HG02884 (cell line): Measurements from ENCODE around the gene SFTPA2.
"Not testable (repeated sequence)": the region's sequence is repeated elsewhere in the genome, so short reads cannot be mapped to it uniquely, and the experiment has no call there.

Experiments
- ATAC-seq: cut with Tn5 transposase; IDR thresholded peaks from one replicate; pipeline ENCODE4 v1.9.1; 2021; ENCODE audit warnings: mild to moderate bottlenecking, moderate library complexity; ENCODE audit not compliant: unreplicated experiment

Gene SFTPA2

DNA sequence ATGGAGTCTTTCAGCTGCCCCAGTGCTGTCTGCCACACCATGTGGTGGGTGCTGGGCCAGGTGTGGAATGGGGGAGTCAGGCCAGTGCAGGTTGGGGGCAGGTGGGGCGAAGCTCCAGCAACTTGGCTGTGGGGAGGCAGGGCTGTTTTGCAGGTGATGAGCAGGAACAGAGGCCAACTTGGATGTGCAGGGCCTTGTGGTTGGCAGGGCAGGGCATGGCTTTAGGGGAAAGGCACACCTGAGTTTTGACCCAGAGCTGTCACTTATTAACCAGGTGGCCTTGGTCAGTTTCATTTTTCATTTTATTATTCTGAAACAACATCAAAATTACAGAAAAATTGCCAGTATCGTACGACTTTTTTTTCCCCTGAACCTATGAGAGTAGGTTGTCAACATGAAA lies 1.1 kb upstream of the SFTPA2 start:
- no peak for ATAC-seq

GRCh38 chr10:79559726-79560125 lies 481 bp downstream of the SFTPA2 start:
- ATAC-seq, result no peak

DNA sequence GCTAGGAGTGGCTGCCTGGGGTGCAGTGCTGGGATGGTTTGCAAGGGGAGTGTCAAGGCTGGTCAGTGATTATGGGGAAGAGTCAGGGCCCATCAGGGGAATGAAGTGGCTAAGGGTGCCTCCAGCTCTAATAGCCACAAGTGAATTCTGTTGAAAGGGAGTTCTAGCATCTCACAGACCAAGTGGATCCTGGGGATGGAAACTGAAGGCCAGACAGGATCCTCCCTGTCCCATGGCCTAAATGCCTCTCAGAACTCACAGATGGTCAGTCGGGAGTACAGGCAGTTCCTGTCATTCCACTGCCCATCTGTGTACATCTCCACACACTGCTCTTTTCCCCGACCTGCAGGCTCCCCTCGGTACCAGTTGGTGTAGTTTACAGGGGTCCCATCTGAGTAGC lies 3.2 kb downstream of the SFTPA2 start:
- not testable (repeated sequence) for ATAC-seq

DNA sequence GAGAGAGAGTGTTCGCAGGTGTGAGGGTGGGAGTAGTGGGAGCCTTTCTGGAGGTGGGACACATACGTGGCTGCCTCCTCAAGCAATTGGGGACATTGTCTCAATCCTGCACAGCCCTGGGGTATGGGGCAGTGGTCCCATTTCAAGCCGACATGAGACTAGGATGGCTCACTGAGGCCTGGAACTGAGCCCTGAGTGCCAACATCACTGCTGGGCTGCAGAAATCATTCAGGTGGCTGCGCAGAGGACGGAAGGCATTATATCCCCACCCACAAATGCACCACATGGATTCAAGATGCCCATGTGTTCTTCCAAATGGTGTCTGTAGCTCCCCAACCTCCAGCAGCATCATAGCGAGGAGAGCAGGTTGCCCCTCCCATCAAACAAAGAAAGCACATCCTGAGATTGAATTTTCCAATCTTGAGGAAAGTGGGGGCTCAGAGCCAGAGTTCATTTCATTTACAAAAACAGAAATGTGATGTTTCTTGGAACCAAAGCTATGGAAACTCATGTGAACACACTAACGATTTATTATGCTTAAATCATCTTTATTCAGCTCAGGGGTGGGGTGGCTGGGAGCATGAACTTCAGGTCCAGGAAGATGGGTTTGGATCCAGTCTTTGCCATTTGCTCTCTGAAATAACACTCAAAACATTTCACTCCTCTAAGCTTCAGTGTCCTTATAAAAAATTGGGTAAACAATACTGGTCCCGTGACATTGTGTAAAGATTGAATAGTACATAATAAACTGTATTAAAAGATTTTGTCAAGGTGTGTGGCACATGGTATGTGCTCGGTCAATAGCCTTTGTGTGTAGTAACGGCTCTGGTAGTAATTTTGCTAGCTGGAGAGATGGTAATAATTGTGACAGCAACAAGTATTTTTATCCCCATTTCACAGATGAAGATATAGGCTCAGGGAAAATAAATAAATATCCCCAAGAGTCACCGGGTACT lies 4.6 kb downstream of the SFTPA2 start:
- ATAC-seq, result no peak

GRCh38 chr10:79552143-79552542 lies 8.1 kb downstream of the SFTPA2 start:
- no peak for ATAC-seq

- ATAC-seq, result no peak
These were observed 12.2 kb downstream of the SFTPA2 start for GRCh38 chr10:79547973-79548372.

- ATAC-seq, result not testable (repeated sequence)
These were observed 13.1 kb downstream of the SFTPA2 start for GRCh38 chr10:79547128-79547527.

- not testable (repeated sequence) for ATAC-seq
These were observed 15.1 kb downstream of the SFTPA2 start for GRCh38 chr10:79544926-79545659.

- not testable (repeated sequence) for ATAC-seq
These were observed 15.8 kb downstream of the SFTPA2 start for GRCh38 chr10:79544408-79544807.

DNA sequence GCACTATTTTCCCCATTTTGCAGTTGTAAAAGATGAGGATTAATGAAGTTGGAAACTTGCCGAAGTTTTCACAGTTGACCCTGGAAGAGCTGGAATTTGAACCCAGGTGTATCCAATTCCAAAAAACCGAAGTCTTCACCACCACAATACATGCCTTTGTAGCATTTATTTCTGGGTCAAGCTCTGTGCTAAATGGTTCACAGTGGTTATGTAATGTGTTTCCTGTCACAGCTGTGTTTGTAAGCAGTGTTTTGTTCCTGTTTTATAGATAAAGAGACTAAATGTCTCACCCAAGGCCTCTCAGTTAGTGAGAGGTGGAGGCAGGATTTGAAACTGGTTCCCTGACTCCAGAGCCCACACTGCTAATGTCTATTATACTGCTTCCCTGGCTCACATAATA lies 17.6 kb downstream of the SFTPA2 start:
- ATAC-seq, result no peak

DNA sequence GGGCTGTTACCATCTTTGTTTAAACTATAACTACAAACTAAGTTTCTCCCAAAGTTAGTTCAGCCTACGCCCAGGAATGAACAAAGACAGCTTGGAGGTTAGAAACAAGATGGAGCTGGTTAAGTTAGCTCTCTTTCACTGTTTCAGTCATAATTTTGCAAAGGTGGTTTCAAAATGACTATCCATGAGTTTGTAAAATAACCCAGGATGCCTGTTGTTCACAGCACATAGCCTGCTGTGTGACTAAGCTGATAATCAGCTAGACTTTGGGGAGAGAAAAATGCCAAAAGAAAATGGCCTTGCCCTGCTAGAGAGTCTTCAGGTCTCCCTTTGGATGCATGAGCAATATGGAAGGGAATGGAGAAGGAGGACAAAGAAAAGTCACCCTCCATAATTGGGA lies 19.3 kb downstream of the SFTPA2 start:
- ATAC-seq, result peak; percentile 98

GRCh38 chr10:79538311-79538710 lies 21.9 kb downstream of the SFTPA2 start:
- not testable (repeated sequence) for ATAC-seq

DNA sequence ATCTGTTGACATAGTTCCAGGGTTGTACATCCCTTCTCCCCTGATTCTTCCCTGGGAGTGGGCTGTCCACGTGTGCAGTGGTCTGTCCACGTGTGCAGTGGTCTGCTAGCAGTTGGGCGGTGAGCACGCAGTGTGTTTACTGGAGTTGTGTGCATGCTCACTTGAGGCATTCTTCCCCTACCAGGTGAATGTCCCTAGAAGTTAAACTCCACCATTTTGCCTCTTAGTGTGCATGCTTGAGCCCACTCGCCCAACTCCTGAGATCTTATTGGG lies 26.4 kb downstream of the SFTPA2 start:
- ATAC-seq, result not testable (repeated sequence)

- not testable (repeated sequence) for ATAC-seq
These were observed 26.9 kb downstream of the SFTPA2 start for GRCh38 chr10:79533142-79533902.

DNA sequence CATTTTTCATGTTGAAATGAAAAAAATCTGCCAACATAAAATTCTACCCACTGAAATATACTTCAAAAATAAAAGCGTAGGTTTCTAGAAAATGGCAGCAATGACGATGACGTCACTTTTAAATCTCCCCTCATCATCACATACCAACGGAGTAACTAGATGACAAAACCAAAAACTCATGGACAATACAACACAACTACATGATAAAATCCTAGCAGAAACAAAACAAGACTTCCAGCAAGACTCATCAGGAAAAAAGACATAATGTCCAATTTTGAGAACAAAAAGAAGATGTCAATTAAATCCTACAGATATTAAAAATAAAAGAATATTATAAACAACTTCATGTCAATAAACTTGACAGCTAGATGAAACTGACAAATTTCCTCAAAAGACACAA lies 31.9 kb downstream of the SFTPA2 start:
- not testable (repeated sequence) for ATAC-seq

- peak; percentile 89 for ATAC-seq
These were observed 35.0 kb downstream of the SFTPA2 start for GRCh38 chr10:79525049-79525710.

DNA sequence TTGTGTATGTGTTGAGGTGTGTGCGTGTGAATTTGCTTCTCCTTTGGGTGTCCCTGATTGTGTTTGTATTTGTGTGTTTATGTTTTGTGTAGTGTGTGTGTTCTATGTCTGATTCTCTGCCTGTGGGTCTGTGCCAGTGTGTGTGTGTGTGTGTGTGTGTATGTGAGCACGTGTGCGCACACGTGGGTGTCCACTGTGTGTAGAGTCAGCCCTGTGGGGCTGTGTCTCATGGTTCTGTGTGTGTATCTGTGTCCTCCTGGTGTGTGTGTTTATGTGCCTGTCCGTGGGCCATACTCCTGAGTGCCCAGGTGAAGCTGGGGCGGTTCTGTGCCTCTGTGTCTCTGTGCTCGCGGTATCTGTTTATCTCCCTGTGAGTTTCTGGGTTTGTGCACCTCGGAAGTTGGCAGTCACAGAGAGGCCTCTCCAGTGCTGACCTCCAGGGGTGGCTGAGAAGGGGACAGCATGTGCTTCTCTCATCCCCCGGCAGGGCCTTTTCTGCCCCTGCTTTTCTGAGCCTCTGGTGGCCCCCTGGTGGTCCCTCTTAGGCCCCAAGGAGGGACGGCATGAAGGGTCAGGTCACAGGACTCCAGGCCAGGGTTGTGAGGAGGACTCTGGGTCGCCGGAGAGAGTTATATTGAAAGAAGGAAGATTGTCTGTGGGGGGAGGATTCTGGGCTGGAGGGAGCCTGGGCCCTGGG lies 36.9 kb downstream of the SFTPA2 start:
- not testable (repeated sequence) for ATAC-seq

DNA sequence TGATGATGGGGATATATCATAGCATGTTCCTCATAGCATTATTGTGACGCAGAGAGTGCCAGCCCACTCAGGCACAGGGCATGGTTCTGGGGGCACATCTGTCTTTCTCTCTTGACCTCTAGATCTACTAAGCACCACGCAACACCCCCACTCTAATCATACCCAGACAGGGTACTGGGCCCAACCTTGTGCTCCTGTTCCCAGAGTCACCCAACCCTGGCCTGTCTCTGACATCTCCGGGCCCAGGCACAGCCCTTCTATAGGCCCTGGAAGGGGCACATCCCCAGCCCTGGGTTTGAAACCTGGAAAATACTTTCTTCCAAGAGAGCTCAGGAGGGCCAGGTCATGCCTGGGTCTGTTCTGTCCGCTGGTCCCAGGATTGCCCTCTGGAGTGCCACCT lies 37.7 kb downstream of the SFTPA2 start:
- ATAC-seq, result not testable (repeated sequence)

DNA sequence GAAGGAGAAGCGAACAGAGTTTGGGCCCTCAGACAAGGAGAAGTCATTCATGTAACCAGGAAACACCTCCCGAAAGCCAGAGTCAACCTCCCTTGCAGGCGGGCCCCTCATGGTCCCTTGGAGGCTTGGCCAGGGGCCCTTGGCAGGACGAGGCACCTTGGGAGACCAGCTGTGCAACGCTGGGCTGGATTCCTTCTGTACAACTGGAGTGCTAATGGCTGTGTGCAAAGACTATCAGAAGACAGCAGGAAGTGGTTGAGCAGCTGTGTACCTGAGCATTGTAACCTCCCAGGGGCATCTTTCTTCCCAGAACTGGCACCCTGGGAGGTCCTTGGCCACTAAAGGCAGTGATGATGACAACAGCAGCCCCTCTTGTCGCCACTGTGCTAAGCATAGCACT lies 38.5 kb downstream of the SFTPA2 start:
- ATAC-seq, result not testable (repeated sequence)

DNA sequence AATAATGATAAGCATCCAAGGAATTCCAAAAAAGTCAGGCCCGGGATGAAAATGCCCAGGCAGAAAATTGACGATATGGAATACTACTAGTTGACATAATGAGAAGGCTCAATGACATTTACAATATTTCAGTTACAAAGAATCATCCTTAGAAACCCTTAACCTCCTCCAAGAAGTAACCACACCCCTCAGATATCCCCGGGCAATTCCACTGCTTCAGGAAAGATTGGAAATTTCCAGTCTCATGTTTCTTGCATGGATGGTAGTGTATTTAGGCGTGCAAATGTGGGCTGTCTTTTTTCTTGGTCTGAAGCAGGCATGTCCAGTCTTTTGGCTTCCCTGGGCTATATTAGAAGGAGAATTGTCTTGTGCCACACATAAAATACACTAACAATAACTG lies 42.6 kb downstream of the SFTPA2 start:
- ATAC-seq, result not testable (repeated sequence)
